SK-N-SH (cell line): ENCODE data around the gene ZSWIM8. TPM values are rescaled to one million over a fixed set of nuclear protein-coding genes. Genes with fewer than 3 reads are reported as not detected.

Experiments used
- CTCF ChIA-PET: fragments of 300-600, 350-600 bp; formaldehyde crosslinking; extraction: SDS; loops from one replicate; lab custom pipeline; 2021; lab: Yijun Ruan, JAX
- POLR2A ChIA-PET: fragments of 350-600 bp; sonication (Branson Sonifier 250); formaldehyde crosslinking; extraction: SDS; loops from one replicate; lab custom pipeline; 2020; ENCODE audit warnings: antibody characterized with exemption, inconsistent platforms; lab: Yijun Ruan, JAX
- DNase-seq: peaks from one replicate; pipeline ENCODE4 v3.0.0; 2012
- H2AFZ ChIP-seq: fragments of 200-600 bp; sonication (generic); 2 replicates; pipeline ENCODE4 v1.8.1; 2016; ENCODE audit warnings: antibody characterized with exemption, mild to moderate bottlenecking, low read depth
- H3F3A ChIP-seq: fragments of 200-600 bp; sonication (generic); replicated peaks from 2 replicates; pipeline ENCODE3; 2016; ENCODE audit warnings: antibody characterized with exemption, mild to moderate bottlenecking; ENCODE audit not compliant: insufficient read depth
- H3K27ac ChIP-seq, 2 experiments: fragments of 200-500 bp in 1 of 2; fragments of 200-600 bp in 1 of 2; sonication (Bioruptor generic) in 1 of 2; sonication (generic), shearing (Covaris generic) in 1 of 2; 2 replicates each; pipeline versions ENCODE4 v1.5.1 to v1.6.1; 2014 to 2016; ENCODE audit warnings: low read depth in 2 of 2, inconsistent platforms in 1 of 2, low read length in 1 of 2, mild to moderate bottlenecking in 1 of 2, mixed read lengths in 1 of 2
- H3K27me3 ChIP-seq: fragments of 200-600 bp; sonication (generic), shearing (Covaris generic); 2 replicates; pipeline ENCODE4 v1.6.1; 2016; ENCODE audit warnings: mixed run types; ENCODE audit not compliant: insufficient read depth
- H3K36me3 ChIP-seq, 2 experiments: fragments of 200-500 bp in 1 of 2; fragments of 200-600 bp in 1 of 2; sonication (Bioruptor generic) in 1 of 2; sonication (generic) in 1 of 2; replicated peaks in 1 of 2; 2 replicates each; pipeline versions ENCODE3 to v1.5.1; 2014 to 2016; ENCODE audit warnings: low read length in 1 of 2, mild to moderate bottlenecking in 1 of 2; ENCODE audit not compliant: insufficient read depth in 2 of 2, control insufficient read depth in 1 of 2
- H3K4me1 ChIP-seq, 2 experiments: fragments of 200-500 bp in 1 of 2; fragments of 200-600 bp in 1 of 2; sonication (Bioruptor generic) in 1 of 2; sonication (generic), shearing (Covaris generic) in 1 of 2; 2 replicates each; pipeline versions ENCODE4 v1.5.1 to v1.6.1; 2014 to 2016; ENCODE audit warnings: low read depth in 1 of 2, low read length in 1 of 2, mixed run types in 1 of 2; ENCODE audit not compliant: insufficient read depth in 2 of 2, control insufficient read depth in 1 of 2
- H3K4me2 ChIP-seq: fragments of 200-600 bp; sonication (generic), shearing (Covaris generic); 2 replicates; pipeline ENCODE4 v1.6.1; 2017; ENCODE audit warnings: mixed run types
- H3K4me3 ChIP-seq, 2 experiments: fragments of 200-500 bp in 1 of 2; fragments of 200-600 bp in 1 of 2; sonication (Bioruptor generic) in 1 of 2; sonication (generic), shearing (Covaris generic) in 1 of 2; 2 replicates each; pipeline versions ENCODE4 v1.5.1 to v1.8.1; 2014 to 2016; ENCODE audit warnings: low read depth in 2 of 2, inconsistent platforms in 1 of 2, low read length in 1 of 2, mild to moderate bottlenecking in 1 of 2, mixed read lengths in 1 of 2, moderate library complexity in 1 of 2
- H3K79me2 ChIP-seq: fragments of 200-600 bp; sonication (generic); 2 replicates; pipeline ENCODE4 v1.8.1; 2017; ENCODE audit warnings: mild to moderate bottlenecking; ENCODE audit not compliant: insufficient read depth
- H3K9ac ChIP-seq: fragments of 200-600 bp; sonication (generic); 2 replicates; pipeline ENCODE4 v1.6.1; 2017; ENCODE audit warnings: mixed run types
- H3K9me2 ChIP-seq: fragments of 200-600 bp; sonication (generic); 2 replicates; pipeline ENCODE4 v1.6.1; 2017; ENCODE audit warnings: mixed run types
- H3K9me3 ChIP-seq: fragments of 200-600 bp; sonication (generic); 2 replicates; pipeline ENCODE4 v1.6.1; 2017; ENCODE audit warnings: mixed run types, mild to moderate bottlenecking, moderate library complexity
- H4K20me1 ChIP-seq: fragments of 200-600 bp; sonication (generic); 2 replicates; pipeline ENCODE4 v1.6.1; 2017; ENCODE audit warnings: mild to moderate bottlenecking, mixed run types; ENCODE audit not compliant: insufficient read depth
- FOXM1 ChIP-seq: IDR thresholded peaks from 2 replicates; pipeline ENCODE4 v1.4.0; 2012; ENCODE audit warnings: low read depth, mild to moderate bottlenecking
- GABPA ChIP-seq: IDR thresholded peaks from 2 replicates; pipeline ENCODE4 v1.4.0; 2012; ENCODE audit warnings: low read depth, mild to moderate bottlenecking
- GATA2 ChIP-seq: sonication (generic); formaldehyde crosslinking; IDR thresholded peaks from 2 replicates; pipeline ENCODE4 v1.5.0; 2020; ENCODE audit warnings: mild to moderate bottlenecking, missing genetic modification reagents
- IRF3 ChIP-seq: fragments of 150-350 bp; IDR thresholded peaks from 2 replicates; pipeline ENCODE4 v1.6.1; 2016; ENCODE audit warnings: mild to moderate bottlenecking, low read depth, low read length
- MAX ChIP-seq: IDR thresholded peaks from 2 replicates; pipeline ENCODE4 v1.4.0; 2012; ENCODE audit warnings: low read depth
- NRF1 ChIP-seq: IDR thresholded peaks from 2 replicates; pipeline ENCODE4 v1.6.1; 2012; ENCODE audit warnings: low read depth, mild to moderate bottlenecking, low read length
- POLR2AphosphoS5 ChIP-seq: IDR thresholded peaks from 2 replicates; pipeline ENCODE4 v1.6.1; 2012; ENCODE audit warnings: low read depth, low read length
- RCOR1 ChIP-seq: fragments of 150-350 bp; IDR thresholded peaks from 2 replicates; pipeline ENCODE4 v1.6.1; 2017; ENCODE audit warnings: antibody characterized with exemption, low read length
- REST ChIP-seq: IDR thresholded peaks from 2 replicates; pipeline ENCODE4 v1.6.1; 2012; ENCODE audit warnings: mild to moderate bottlenecking, low read depth, low read length, moderate library complexity
- RXRA ChIP-seq: IDR thresholded peaks from 2 replicates; pipeline ENCODE4 v1.4.0; 2012; ENCODE audit warnings: low read depth, mild to moderate bottlenecking, borderline replicate concordance
- ZBTB33 ChIP-seq: IDR thresholded peaks from 2 replicates; pipeline ENCODE4 v1.4.0; 2012; ENCODE audit warnings: low read depth, borderline replicate concordance
- WGBS: methylation state at CpG from one replicate; pipeline ENCODE4 v1.1.6; 2017; ENCODE audit warnings: low lambda C conversion rate; 5-methylcytosine and 5-hydroxymethylcytosine counted together
- polyA plus RNA-seq, 3 experiments: library from polyadenylated mRNA; depleted of rRNA; stranded (reverse); fragments of >200 nt; gene quantifications; 2 replicates each; pipeline ENCODE4 v1.2.3, GENCODE V29; 2012

The ZSWIM8 gene
- polyA plus RNA-seq, 1 of the 3 experiments (the other 2 are of a cell fraction): 97.3 TPM

- 0 out of 4 replicates have a peak, but pooled peaks cover 0 to 13% of the 10 kb centered on the region in 2 experiments for H3K4me1 ChIP-seq
- DNase-seq: no peak
- H3F3A ChIP-seq: peaks cover 4% of the 10 kb centered on the region
- POLR2A ChIA-PET: interaction anchor here (1.3 kb wide), 1 partner anchor 12 kb away, joined by 3 read pairs; no protein-coding TSS in a partner anchor
- H2AFZ ChIP-seq: no peak overlapping the region
- no peaks in the 10 kb centered on the region for H3K9me3 ChIP-seq
- H3K9me2 ChIP-seq: no peaks in the 10 kb centered on the region
- H3K27ac ChIP-seq: no peak overlapping the region
- no peaks in the 10 kb centered on the region for H3K27me3 ChIP-seq
- no peak overlapping the region for H3K4me3 ChIP-seq
- H3K4me2 ChIP-seq: no peak overlapping the region
- CTCF ChIA-PET: interaction anchor here (1.2 kb wide), 1 partner anchor 9 kb away, joined by 3 read pairs; no protein-coding TSS in a partner anchor
- no peak overlapping the region for H3K9ac ChIP-seq
- peaks cover 61% of the 10 kb centered on the region for H3K79me2 ChIP-seq
- H4K20me1 ChIP-seq: peaks cover 17% of the 10 kb centered on the region
- no peak for TF ChIP-seq POLR2AphosphoS5
- TF ChIP-seq MAX: no peak
- TF ChIP-seq RCOR1: no peak
- no peak for TF ChIP-seq FOXM1
- no peak for TF ChIP-seq IRF3
- peaks cover 57 to 71% of the 10 kb centered on the region in 2 experiments for H3K36me3 ChIP-seq
- 96% methylated on average over 9 of the region's 9 CpGs for WGBS
These were observed 26.5 kb upstream of the ZSWIM8 start for GRCh38 chr10:73758704-73759511.

GRCh38 chr10:73759512-73760115 is 25.8 kb upstream of the ZSWIM8 start:
- Histone ChIP-seq H3K79me2 (peaks cover 62% of the 10 kb centered on the region), H3K4me1 (0 out of 4 replicates have a peak, but pooled peaks cover 0 to 13% of the 10 kb centered on the region in 2 experiments), H3K9ac (no peak overlapping the region), H3K4me2 (no peak overlapping the region), H3K4me3 (no peak overlapping the region), H3F3A (peaks cover 4% of the 10 kb centered on the region), H4K20me1 (peaks cover 17% of the 10 kb centered on the region), H3K27me3 (no peaks in the 10 kb centered on the region), H3K9me2 (no peaks in the 10 kb centered on the region), H2AFZ (no peak overlapping the region), H3K27ac (no peak overlapping the region), H3K36me3 (peaks cover 56 to 68% of the 10 kb centered on the region in 2 experiments), H3K9me3 (no peaks in the 10 kb centered on the region)
- DNase-seq: no peak
- ChIA-PET POLR2A (interaction anchor here (1.3 kb wide), 1 partner anchor 11 kb away, joined by 3 read pairs; no protein-coding TSS in a partner anchor), CTCF (no interaction called here)
- 100% methylated on average over 2 of the region's 5 CpGs for WGBS
- TF ChIP-seq GABPA (no peak), RCOR1 (no peak), REST (no peak), NRF1 (no peak), GATA2 (no peak), ZBTB33 (no peak), RXRA (no peak)
